Measurements from ENCODE around the gene MRPS25. TPM values are rescaled to one million over a fixed set of nuclear protein-coding genes. Genes with fewer than 3 reads are reported as not detected.

The MRPS25 gene
- 30.4 TPM for polyA plus RNA-seq (2013, experiment 1 of 2; ENCODE audit: insufficient read length)
- 21.0 TPM for polyA plus RNA-seq (2013, experiment 2 of 2; ENCODE audit: insufficient read length)

DNA sequence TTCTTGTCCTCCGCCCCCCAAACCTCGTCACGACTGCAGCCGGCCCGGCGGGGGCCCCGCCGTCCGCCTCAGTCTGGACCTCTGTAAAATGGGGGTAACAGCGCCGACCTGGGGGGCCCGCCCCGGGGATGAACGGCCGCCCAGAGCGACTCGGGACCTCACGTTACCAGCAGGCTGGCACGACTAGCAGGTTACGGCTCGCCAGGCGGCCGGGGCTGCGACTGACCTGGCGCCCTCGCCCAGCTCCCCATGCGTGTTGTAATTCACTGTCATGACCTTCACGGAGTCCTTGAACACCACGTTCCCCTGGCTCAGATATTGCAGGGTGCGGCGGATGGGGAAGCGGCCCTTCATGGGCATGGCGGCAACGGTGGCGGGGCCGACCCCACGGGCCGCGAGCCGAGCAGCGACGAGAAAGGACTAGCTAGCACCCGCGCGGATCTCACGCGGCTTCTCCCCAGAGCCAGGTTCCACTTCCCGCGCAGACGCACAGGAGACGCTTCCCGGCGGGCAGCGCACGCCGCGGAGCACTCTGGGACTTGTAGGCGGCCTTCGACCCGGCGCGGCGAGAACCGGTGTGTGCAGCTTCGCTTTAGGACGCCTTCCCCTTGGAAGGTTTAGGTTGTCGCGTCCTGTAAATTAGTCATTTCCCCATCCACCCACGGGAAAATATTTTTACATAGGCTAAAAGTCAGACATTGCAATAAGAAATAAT, at the start of gene MRPS25:
TSS of gene MRPS25 (minus strand) at position 481 of the 715 bp plus-strand sequence. CDS start at position 360, 121 bp downstream.
- DNase-seq = peak; percentile 92

DNA sequence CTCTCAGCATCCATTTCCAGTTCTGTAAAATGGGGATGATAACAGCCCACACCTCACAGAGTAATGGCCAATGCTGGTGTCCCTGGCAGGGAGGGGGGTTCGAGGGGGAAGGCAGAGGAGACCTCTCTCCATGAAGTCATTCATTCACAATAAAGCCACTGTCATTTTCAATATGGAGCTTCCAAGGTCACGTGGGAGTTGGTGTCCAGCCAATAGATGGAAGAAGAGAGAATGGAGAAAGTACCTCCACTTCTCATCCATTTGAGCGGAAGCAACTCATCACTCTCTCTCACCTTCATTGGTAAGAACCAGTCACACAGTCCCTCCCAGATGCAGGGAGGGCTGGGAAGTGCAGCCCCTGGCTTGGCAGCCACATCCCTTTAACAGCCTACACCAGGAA, 48.8 kb upstream of the MRPS25 start:
- no peak for DNase-seq

DNA sequence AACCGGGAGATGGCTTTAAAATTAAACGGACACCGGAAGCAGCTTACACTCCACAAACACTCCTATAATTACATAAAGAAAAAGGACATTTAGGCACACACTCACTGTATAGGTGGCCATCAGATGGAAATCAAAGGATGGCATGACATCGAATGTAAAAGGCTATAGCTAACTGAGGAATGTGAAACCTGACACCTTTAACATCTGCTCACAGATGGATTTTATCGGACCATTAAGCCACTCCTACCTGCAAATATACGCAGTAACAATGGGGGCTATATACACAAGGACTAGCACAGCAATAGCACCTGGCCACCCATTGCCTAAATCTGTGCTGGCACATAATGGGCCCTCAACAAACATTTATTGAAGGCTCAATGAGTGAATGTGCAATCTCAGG, 48.4 kb upstream of the MRPS25 start:
- no peak for DNase-seq

DNA sequence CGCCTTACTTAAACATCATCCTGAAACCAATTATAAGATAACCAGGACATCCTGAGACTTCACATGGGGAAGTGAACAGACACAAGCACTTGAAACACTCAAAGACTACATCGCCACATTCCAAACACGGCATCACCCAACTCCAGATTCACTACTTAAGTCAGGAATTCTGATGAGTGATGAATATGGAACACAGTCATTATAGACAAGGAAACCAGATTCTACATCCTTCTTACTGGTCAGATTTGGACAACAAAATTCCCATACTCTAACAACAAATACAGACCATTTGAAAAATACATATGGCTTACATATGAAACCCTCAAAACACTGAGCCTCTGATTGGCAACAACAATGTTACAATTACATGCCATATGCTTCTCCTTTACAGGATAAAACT, 46.9 kb upstream of the MRPS25 start:
- DNase-seq = peak; percentile 39

DNA sequence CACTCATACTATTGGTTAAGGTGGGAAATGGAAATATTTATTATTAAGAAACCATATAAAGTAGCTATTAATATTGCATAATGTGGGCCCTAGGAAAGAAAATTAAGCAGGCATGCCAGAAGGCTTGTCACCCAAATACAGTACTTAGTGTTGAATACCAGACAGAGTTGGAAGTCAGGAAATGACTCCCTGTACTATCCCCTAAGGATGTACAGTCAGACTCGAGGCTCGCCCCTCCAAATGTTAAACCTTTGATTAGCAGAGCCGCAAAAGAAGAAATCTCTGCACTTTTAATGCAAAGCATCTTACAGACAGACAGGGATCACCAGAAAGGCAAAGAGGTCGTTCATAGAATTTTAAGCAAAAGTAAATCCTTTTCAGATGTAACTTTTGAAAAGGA, 45.1 kb upstream of the MRPS25 start:
- peak; percentile 65 for DNase-seq

DNA sequence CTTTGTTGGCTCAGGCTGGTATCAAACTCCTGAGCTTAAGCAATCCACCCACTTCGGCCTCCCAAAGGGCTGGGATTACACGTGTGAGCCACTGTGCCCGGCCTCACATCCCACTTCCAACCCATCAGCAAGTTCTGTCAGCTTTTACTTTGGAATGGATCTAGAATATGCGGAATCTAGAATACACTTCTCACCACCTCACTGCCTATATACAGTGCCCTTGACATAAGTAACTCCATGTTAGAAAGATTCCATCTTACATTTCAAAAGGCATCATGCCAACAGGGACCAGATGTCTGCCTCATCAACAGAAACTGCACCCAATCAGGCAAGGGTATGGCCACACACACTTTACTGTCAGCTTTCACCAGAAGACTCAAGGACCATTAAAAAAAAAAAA, 43.8 kb upstream of the MRPS25 start:
- no peak for DNase-seq

DNA sequence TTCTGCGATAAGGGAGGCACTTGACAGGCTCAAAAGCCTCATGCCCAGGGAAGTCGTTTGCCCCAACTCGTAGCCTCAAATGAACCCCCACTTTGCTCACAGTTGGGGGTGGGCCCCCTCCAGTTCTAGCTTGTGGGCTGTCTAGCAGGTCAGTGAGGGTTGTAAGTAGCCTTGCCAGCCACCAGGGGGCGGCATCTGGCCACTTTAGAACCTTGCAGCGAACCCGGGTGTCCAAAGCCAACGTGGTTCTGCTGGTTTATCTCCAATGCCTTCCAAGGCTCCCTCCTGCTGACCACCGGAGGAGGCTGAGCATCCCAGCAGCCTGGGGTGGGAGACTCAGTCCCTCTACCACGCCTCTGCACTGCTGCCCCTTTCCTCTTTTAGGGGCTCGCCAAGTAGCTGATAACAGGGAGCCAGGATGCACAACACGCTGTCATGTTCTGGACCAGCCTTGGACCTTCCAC, 43.0 kb upstream of the MRPS25 start:
- DNase-seq = peak; percentile 62

DNA sequence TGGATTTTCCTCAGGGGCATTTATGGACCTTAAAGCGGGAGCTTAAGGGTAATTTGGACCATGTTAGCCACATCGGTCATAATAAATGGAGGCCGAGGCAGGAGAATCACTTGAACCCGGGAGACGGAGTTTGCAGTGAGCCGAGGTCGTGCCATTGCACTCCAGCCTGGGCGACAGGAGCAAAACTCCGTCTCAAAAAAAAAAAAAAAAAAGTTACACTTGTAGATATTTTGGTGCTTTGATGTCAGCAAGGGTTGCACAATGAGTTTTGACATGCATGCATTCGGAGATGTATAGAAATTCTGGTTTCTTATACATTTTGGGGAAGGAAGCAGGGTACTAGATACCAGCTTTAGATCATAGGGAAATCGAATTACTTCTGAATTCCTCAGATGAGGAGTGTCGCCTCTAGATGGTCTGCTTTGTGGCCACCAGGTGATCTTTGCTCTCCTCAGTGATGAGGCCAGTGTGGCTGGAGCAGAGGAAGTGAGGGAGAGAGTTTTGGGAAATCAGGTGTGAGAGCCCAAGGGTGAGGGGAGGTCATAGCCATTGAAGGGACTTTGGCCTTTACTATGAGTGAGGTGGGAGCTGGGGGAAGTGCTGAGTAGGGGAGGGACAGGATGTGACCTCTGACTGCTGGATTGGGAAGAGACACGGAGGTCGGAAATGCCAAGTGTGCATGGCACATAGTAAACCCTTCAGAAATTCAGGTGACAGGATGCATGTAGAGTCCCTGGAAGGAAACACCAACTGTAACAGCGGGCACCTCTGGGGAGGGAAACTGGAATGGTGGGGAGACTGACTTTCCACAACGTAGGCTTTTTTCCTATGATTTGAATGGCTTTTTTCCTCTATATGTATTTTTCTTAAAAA, 42.2 kb upstream of the MRPS25 start:
- DNase-seq = no peak

DNA sequence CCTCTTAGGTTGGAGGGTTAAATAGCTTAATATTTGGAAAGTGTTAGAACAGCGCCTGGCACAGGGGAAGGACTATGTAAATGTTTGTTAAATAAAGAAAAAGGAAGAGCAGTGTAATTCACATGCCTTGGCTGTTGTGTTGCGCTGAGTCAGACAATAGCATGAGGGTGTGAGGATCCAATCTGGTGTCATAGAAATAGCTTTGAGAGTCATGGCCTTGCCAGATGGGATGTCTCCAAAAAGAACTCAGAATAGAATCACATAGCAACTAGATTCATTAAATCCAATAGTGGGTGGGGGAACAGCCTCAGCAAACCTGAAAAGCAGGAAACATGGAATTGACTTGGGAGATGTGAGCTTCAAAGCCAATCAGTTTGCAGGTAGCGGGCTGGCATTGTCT, 37.7 kb upstream of the MRPS25 start:
- DNase-seq = no peak

DNA sequence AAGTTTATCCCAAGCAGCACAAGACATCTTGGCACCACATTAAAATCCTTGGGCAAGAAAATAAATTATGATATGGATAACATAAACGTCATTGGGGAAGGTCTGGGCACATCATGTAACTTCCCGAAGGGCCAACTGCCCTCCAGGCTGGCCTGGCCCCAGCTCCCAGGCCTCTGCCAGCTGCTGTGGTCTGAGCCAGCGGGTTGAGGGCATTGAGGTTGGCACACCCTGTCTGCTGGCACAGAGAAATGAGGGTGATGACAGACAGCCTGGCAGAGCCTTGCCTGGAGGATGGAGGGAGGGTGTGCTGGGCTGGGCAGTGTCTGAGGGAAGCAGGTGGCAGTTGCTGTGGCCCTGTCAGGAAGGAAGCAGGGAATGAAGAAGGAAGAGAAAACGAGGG, 37.1 kb upstream of the MRPS25 start:
- DNase-seq = no peak

DNA sequence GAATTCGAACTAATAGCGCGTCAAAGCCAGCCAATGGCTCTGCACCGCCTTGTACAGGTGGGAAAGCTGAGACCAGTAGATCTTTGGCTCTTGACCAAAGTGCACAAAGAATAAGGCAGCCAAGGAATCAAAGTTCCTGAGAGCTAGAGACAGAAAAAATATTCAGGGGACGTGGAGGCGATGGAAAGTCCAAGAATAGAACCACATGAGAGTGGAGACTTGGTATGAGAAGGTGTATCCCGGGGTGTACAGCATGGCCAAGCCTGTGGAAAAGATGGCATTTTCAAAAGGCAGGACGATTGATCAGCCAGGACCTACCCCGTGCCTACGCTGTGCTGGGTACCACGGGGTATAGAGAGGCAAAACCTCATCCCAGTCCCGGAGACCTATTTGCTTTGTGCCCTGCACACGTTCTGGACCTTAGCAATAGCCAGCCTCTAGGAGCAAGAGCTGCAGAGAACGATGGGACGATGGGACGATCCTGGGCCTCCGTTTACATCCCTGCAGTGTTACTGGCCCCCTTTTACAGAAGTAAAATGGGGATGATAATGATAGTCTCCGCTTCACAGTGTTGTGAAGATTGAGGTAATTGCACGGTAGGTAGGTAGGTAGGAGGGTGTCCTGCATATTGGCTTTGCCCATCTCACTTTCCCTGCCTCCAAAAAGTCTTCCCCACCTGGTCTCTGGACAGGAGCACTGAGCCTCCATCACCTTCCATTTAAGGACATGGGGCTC, 34.4 kb upstream of the MRPS25 start:
- DNase-seq = no peak

DNA sequence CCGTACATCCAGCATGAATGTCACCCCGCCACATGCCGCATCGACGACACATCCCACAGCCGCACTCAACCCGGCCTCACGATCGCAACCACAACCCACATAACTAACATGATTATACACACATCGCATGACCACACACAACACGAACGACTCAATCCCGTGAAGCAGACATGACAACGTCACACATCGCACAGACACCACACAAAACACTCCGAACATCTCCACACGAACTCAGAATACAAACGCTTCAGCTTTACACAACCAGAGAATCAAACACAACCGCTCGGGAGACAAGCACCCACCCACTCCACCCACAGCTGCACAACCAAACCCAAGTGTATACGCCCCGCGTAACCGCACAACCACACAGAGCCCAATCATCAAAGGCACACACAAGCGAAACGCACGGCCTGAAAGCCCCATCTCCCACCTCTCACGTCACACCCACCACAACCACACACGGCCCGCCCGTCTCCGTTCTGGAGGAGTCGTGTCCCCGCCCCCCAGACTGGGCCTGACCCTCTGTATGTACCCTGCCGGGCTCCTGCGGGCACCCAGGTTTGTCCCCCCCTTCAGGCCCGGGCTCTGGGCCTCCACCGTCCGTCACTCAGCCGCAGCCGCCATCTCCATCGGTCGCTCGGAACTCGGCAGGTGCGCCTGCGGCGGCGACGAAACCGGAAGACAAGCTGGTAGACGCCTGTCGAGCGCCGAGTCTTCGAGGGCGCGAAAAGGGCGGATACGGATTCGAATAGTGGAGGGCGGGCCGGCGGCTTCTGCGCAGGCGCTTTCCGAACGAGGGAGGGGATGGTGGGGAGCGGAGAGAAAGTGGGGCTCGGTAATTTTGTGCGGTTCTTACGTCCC, 33.6 kb upstream of the MRPS25 start, which contains the start of gene RBSN:
TSS of gene RBSN (minus strand) at position 646 of the 861 bp plus-strand sequence. CDS start 3,028 bp downstream, outside the sequence.
- DNase-seq = peak; percentile 96

DNA sequence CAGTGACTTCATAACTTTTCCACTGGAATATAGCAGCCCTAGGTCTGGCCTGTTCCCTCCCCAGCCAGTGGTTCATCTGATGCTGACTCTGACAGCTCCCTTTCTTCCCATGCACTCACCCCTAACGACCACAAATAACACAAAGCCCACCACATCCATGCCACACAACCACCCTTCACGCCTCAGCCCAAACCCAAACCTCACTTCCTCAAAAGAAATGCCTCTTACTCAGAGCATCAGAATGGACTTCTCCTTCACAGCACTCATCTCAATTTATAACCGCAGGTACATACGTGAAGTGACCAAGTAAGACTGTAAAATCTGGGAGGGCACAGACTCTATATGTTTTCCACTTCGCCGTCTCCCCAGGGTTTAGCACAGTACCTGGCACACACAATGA, 32.8 kb upstream of the MRPS25 start:
- peak; percentile 17 for DNase-seq

DNA sequence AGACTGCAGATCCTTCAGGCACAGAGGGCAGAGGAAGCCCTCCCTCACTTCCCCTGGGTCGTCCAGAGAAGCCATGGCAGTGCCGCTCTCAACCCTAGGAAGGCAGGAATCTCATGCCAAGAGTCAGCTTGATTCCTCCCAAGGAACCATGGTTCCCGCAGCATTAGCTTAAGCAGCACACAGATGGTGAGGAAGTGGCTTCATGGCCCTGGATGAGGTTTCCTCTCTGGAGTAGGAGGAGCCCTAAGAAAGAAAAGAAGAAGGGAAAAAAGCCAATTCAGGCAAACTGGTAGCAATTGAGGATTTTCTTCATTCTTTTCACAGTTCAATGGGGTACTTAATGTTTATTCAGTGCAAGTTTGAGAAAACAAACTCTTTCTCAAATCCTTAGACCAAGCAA, 30.9 kb upstream of the MRPS25 start:
- no peak for DNase-seq

DNA sequence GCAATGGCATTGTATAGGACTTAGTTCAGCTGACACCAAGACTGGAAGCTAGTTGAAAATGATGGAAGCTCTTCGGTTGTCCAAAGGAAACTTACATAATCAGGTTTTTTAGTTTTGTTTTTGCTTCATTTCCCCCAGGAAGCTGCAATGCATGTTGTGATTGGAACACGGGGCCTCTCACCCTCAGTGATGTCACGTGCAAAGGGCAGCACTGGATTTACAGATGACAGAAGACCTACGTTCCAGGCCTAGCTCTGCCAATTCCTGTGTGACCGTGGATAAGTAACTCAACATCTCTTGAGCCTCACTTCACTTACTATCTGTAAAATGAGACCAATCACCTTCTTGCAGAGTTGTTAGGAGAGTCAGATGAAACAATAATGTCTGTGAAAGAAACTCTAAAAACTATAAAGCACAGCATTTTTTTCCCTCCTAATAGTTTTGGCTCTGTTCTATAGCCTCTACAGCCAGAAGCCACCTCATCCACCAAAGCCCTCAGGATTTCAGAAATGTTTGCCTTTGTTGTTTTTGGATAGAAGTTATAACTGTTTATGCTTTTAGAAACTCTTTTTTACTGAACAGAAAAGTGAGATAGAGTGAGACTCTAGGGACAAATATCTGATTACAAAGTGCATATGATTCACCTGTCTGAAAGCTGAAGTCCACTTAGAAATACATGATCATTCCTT, 29.2 kb upstream of the MRPS25 start:
- DNase-seq = no peak

DNA sequence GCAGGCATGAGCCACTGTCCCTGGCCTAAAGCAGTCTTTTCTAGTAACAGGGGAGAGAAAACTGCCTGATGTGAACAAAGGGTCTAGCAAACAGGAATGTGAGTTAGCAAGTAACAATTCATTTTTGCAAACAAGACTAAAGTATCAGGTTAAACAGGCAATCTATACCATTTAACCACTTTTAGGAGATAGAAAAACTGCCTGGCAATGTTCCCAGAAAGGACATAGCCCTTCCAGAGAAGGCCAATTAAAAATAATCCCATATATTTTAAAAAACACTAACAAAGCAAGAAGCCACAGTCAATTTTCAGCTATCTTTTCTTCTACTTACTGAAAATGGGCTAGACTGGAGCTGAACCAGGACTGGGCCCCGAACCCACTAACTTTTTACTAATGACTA, 27.6 kb upstream of the MRPS25 start:
- no peak for DNase-seq

DNA sequence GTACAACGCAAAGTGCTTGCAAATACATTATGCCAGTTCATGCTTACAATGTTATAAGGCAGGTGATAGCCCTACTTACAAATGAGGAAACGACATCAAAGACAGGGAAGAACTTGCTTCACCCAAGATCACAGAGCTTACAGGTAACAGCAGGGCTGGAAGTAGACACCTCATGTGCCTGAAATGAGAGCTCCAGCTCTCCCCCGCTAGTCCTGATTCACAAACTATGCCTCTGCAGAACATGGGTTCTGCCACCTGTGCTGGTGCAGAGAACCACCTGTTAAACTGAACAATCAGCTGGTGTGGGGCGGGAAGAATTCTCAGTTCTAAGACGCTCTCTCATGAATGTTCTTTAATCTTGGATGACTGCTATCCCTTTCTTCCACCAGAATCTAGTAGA, 26.5 kb upstream of the MRPS25 start:
- DNase-seq = no peak

DNA sequence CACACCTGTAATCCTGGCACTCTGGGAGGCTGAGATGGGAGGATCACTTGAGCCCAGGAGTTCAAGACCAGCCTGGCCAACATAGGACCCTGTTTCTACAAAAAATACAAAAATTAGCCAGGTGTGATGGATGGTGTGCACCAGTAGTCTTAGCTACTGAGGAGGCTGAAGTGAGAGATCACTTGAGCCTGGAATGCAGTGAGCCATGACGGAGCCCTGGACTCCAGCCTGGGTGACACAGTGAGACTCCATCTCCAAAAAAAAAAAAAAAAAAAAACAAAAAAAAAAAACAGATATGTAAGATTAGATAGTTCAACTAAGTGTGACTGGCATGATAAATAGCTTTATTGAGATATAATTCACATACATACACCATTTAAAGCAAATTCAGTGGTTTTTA, 24.1 kb upstream of the MRPS25 start:
- DNase-seq = no peak

DNA sequence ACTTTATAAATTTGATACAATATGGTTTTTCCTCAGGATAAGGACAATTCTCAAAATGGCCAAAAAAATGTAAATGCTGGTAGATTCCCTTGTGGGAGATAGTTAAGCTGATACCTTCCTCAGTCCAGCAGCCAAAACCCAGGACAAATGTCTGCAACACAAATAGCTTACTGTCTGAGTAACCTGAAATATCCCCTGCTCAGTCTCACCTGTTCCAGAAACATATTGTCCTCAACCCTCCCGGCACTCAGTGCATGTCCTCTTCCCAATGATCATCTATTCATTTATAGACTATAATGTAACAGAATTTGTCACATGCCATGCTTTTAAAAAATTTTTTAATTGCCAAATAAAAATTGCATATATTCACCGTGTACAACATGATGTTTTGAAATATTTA, 21.6 kb upstream of the MRPS25 start:
- DNase-seq = no peak

DNA sequence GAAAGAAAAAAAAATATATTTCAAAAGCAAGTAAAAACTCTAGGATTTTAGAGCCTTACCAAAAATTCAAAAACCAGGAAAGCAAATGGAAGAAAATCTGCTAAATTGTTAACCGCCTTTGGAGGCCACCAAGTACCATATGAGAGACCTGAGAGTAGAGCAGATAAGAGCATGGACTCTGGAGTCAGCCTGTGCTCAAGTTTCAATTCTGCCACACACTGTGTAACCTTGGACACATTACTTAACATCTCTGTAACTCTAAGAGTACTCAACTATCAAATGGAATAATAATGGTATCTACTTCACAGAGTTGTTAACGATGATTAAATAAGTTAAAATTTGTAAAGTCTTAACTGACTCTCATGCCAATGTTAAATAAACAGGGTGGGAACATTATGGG, 21.1 kb upstream of the MRPS25 start:
- no peak for DNase-seq

DNA sequence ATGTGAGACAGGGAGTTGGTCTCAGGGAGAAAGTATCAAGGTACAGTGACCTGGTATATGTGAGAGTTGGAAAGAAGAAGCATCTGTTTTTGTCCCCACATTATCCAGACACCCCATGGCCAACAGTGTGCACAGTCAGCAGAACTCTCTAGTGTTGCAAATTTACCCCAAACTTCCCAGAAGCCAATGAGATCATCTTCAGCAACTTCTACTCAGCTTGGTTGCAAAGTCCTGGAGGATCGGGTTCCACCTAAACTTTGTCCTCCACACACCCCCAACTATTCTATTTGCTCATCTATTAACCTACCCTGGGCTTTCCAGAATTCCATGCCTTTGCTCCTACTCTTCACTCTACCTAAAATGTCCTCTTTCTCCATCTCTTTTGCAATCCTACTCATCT, 18.1 kb upstream of the MRPS25 start:
- no peak for DNase-seq
